Prostate gland (tissue), 2 donors: ENCODE data around the gene TRAF5.

Source experiments
- CTCF ChIP-seq, 4 experiments: fragments of 200-600 bp in 2 of 4; fragments of 450-650 bp in 2 of 4; sonication (generic) in 2 of 4; IDR thresholded peaks; 1 replicate in 3 of 4; 2 replicates in 1 of 4; pipeline ENCODE4 v1.5.1; 2016 to 2019; ENCODE audit warnings: antibody characterized with exemption in 4 of 4, mild to moderate bottlenecking in 2 of 4, moderate library complexity in 2 of 4
- POLR2A ChIP-seq: fragments of 450-650 bp; IDR thresholded peaks from one replicate; pipeline ENCODE4 v1.6.1; 2016; ENCODE audit warnings: antibody characterized with exemption, mild to moderate bottlenecking

GRCh38 chr1:211330282-211330936 is 3.8 kb downstream of the TRAF5 start:
- no peak for TF ChIP-seq CTCF (IDR thresholded peaks at IDR 0.05)
- no peak for TF ChIP-seq POLR2A
